GM19438 (cell line): ENCODE results near the gene ALOX5AP.

ENCODE experiments used
- ATAC-seq: cut with Tn5 transposase; IDR thresholded peaks from one replicate; pipeline ENCODE4 v1.9.1; 2021; ENCODE audit warnings: low read depth; ENCODE audit not compliant: unreplicated experiment

Gene ALOX5AP

GRCh38 chr13:30791354-30792001, 56.1 kb downstream of the ALOX5AP start:
- no peak for ATAC-seq

DNA sequence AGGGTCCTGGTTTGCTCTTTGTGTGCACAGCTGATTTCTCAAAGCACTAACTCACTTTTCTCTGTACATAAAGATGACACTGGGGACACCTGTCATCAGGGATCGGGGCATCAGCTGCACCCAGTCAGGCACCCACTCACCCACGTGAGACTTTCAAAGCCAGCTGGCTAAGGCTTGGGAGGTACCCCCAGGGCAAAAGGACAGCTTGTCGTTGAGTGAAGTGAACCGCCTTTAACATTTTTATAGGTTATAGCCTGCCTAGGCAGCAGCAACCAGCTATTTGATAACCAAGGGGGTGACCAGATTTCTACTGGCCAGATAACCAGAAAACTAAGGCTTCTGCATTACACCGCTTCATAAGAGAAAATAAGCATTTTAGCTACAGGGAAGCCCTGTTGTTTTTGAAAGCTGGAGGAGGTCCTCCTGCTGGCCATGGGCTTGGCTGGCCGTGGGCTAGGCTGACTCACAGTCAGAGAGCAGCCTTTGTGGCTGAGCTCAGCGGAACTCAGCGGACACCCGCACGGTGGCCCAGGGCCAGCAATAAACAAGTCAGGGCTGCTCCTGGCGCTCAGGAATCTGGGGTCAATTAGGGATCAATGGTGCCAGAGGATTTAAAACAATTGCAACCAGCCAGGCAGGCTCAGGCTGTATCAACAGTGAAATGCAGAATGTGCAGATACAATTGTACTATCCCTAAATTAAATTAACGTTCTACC, 57.1 kb downstream of the ALOX5AP start:
- ATAC-seq = no peak

- ATAC-seq = no peak
These were observed 60.8 kb downstream of the ALOX5AP start for GRCh38 chr13:30796132-30796572.

DNA sequence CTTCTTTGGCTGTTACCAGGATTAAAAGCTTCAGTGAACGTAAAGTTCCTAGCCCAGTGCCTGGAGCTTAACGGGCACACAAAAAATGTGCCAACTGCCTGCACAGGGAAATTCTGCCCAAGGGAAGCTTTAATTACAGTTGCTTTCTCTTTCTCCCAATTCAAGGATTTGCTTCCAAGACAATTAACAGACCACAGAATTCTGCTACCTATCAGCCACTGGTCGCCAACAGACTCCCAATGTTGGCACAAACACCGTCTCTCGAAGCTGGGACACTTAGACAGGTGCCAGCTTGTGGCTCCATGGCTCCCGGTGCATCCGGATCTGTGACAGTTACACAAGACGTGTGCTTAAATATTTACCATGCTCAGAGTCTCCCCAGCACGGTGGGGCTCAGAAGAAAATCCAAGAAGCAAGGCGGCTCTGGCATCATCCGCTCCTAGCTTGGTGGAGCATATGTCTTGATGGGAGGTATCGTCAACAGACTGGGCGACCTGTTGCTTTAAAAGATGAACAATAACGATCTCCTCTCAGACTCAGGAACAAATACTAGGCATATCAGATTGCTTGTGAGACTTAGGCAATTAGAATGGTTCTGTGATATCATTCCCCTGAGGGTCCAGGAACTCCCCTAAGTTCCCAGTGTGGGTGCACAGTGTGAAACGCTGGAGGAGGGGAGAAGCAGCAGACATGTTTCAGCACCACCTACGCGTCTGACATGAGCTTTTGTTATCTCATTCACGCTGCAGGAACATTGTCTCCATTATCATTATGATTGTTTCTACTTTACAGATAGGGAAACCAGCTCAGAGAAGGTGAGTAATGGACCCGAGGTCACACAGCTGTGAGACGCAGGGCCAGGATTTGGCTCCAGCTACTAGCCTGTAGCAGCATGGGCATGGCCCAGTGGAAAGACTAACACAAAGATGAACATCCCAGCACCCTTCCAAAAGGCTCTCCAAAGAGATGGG, 61.6 kb downstream of the ALOX5AP start:
- ATAC-seq = no peak

DNA sequence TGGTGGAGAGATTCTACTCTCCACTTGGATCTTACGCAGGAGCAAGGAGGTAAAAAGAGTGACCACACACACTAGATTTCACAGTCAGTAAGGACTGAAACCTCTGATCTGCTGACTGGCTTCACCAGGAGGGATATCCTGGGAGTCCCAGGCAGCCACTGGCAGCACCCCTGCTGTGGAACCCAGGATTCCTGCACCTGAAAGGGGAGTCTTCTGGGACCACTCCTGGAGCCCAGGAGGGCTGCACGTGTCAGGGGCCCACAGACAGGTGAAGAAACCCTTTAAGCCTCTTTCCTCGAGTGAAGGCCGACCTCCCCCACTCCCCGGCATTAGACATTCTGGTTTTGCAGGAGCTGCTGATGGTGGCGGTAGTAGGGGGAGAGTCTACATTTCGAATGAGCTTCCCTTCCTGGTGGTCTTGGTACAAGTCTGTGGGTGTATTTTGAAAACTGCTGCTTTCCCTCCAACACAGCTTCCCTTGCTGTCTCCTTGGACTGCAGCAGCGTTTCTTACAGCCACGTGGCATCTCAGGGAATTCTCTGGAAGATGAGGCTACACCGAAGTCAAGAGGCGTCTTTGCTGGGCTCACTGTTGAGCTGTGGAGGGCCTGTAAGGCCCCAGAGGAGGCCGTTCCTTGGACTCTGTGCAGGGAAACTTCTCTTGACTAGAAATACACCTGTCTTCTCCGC, 62.6 kb downstream of the ALOX5AP start:
- ATAC-seq = no peak

DNA sequence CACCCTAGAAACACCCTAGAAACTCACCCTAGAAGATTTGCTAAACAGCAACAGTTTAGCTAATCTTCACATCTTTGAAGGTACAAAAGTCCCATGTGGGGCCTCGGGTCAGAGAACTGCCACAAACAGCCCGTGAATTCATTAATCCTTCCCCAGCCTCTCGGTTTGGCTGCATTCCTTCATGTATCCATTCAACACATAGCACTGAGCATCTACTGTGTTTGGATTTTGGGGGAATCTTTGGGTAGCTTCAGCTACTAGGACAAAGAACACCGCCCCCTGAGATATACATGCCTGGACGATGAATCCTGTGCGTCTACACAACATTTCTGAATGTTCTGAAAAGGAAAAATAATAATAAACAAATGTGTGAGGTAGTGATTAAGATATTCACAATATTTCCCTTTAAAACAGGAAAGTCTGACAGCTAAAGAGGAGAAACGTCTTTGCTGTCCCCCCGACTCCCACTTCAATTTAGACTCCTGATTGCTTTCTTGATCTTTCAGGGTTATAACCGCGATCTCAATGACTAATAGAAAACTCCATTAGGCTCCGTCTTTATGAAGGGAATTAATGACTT, 63.5 kb downstream of the ALOX5AP start:
- ATAC-seq = no peak

DNA sequence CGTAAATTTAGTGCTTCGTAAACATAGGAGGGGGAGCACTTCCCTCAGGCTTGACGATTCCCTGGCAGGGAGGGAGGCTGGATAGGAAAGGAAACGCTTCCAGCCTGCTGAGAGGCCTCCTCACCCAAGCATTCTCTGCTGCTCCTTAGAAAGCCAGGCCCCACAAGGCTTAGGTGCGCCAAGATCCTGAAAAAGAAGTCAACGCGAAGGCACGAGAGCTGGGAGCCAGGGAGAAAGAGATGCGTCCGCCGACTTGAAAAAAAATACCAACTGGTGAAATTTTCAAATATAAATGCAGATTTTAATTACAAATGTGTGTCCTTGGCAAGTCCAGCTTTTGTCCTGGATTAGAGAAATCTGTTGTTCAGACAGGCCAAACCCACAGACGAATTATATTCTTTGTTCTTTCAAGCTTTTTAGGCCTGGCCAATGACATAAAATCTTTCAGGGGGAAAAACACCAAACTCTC, 64.0 kb downstream of the ALOX5AP start:
- no peak for ATAC-seq

GRCh38 chr13:30800107-30800506, 64.8 kb downstream of the ALOX5AP start:
- ATAC-seq = no peak

- no peak for ATAC-seq
These were observed 67.2 kb downstream of the ALOX5AP start for GRCh38 chr13:30802501-30802900.

- peak; percentile 91 for ATAC-seq
These were observed 67.7 kb downstream of the ALOX5AP start for GRCh38 chr13:30802953-30803478.

DNA sequence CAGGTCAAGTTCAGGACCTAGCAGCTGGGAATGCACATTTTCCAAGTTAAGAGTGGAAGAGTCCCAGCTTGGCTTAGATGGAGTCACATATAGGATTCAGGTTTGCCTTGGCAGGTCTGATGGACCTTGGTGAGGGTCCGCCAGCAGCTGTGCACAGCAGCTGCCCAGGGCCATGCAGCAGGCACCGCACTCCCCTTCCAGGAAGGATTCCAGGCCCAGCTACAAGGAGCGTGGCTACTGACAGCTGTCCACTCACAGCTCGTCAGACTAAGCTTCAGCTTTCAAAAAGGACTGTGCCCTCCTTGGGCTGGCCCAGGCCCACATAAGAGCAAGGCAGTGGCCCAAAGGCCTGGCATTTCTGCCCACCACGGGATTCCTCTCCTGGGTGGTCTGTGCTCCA, 68.4 kb downstream of the ALOX5AP start:
- no peak for ATAC-seq

DNA sequence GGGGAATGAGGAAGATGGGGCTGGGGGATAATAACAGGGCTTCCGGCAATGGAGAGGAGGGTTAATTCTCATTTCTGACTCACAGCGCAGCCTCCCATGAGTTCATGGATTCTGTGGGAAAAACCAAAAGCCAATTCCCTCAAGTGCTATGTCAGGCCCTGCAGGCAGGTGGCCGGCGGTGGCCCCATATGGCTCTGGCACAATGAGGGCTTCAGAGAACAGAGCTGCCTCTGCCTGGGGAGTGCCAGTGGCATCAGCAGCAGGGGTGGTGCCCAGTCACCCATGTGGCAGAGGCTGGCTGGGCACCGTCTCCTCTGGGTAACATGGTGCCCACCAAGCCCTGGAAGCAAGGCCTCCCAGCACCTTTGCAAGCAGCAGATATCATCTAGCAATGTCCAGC, 69.1 kb downstream of the ALOX5AP start:
- ATAC-seq = no peak

DNA sequence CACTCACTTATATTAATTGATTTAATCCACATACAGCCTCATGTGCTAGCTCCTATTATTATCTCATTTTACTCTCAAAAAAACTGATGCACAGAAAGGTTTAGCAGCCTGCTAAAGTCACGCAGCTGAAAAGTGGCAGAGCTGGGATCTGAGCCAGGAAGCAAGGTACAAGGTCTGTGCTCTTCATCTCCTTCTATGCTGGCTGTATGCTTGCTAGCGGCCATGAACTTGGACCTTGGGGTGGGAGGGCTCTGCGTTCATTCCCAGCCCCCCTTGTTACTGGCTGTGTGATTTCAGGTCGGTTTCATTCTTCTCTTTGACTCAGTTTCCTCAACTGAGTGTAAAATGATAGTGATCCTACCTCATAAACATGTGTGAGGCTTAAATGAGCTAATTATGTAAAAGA, 69.8 kb downstream of the ALOX5AP start:
- ATAC-seq = no peak

DNA sequence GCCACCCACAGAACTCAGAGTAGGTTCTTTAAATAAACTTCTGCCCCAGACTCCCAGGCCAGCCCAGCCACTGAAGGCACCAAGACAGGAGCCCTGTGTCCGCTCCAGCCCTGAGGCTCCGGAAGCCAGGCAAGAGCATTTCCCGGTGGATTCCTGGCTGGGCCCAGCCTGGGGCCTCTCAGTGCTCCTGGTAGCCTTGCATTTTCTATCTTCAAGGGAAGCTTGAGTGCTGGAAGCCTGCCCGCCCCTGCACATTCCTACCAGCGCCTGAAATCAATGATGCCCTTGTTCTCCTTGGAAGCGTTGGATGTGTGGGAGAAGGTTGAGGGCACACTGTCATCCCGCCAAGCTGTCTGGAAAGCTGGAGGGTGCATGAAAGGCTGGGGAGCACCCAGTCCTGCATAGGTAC, 70.3 kb downstream of the ALOX5AP start:
- ATAC-seq = no peak

GRCh38 chr13:30806784-30807183, 71.4 kb downstream of the ALOX5AP start:
- no peak for ATAC-seq

DNA sequence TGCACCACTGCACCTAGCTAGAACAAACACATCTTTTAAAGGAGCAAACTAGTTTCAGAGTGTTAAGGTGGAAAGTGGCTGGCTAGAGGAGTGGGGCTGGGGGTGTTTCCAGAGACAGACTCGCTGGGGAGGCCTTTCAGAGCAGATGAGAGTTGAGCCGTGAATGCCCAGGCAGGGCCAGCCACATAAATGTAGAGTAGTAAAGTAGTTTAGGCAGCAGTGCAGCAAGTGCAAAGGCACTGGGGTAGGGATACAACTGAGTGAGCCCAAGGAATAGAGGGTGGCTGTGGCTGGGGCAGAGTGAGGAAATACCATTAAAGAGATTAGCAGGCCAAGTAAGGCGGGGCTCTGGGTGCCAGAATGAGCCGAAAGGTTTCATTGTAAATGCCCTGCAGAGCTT, 72.0 kb downstream of the ALOX5AP start:
- no peak for ATAC-seq

GRCh38 chr13:30808600-30808999, 73.3 kb downstream of the ALOX5AP start:
- no peak for ATAC-seq

- ATAC-seq = no peak
These were observed 74.4 kb downstream of the ALOX5AP start for GRCh38 chr13:30809787-30810186.

- ATAC-seq = no peak
These were observed 74.9 kb downstream of the ALOX5AP start for GRCh38 chr13:30810261-30810701.

GRCh38 chr13:30810801-30811200, 75.5 kb downstream of the ALOX5AP start:
- no peak for ATAC-seq
